Measurements from ENCODE around the gene ODR4.

DNA sequence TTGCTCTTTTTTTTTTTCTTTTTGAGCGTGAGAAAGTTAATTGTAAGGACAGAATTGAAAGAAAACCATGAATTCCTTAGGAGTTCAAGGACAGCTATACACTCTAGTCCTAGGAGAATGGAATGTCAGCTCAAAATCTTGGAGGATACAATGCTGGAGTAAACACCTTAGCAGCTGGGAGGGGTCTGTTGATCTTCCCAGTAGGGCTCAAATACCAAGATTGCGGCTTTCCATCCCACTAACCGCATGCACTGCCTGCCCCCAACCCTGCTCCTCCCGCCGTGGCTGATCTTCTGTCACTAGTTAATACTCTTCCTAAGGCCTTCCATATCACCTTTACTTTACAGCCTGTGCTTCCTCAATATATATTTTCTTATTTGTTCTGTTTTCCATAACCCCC, 87.9 kb downstream of the ODR4 start:
- TF ChIP-seq, protein P1, sequence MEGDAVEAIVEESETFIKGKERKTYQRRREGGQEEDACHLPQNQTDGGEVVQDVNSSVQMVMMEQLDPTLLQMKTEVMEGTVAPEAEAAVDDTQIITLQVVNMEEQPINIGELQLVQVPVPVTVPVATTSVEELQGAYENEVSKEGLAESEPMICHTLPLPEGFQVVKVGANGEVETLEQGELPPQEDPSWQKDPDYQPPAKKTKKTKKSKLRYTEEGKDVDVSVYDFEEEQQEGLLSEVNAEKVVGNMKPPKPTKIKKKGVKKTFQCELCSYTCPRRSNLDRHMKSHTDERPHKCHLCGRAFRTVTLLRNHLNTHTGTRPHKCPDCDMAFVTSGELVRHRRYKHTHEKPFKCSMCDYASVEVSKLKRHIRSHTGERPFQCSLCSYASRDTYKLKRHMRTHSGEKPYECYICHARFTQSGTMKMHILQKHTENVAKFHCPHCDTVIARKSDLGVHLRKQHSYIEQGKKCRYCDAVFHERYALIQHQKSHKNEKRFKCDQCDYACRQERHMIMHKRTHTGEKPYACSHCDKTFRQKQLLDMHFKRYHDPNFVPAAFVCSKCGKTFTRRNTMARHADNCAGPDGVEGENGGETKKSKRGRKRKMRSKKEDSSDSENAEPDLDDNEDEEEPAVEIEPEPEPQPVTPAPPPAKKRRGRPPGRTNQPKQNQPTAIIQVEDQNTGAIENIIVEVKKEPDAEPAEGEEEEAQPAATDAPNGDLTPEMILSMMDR (conservative IDR thresholded peaks at IDR 0.05): no peak
- no peak for TF ChIP-seq EZH2 (IDR thresholded peaks at IDR 0.05; ENCODE audit: low read depth)
